ENCODE data around the gene TBX4.

GRCh38 chr17:61475726-61476125, 23.5 kb downstream of the TBX4 start:
- TF ChIP-seq POLR2AphosphoS5 (IDR thresholded peaks at IDR 0.05; ENCODE audit: borderline replicate concordance, low read depth, low read length) (no peak), EZH2 (IDR thresholded peaks at IDR 0.05) (no peak), FOXP2 (optimal IDR thresholded peaks at IDR 0.05; ENCODE audit: control extremely low read depth, extremely low read length, insufficient read depth) (no peak)
